ENCODE results near the gene SLC6A12.

The SLC6A12 gene

GRCh38 chr12:168763-169525 lies 45.0 kb downstream of the SLC6A12 start:
- no peak for TF ChIP-seq CTCF (IDR thresholded peaks at IDR 0.05; ENCODE audit: low read depth, low read length, missing control alignments)
- DNase-seq (ENCODE audit: extremely low read depth, low read depth) = no peak
- no peak overlapping the region for H3K4me3 ChIP-seq (replicated peaks; ENCODE audit: low read depth, low read length)

GRCh38 chr12:167959-168600 lies 45.9 kb downstream of the SLC6A12 start:
- H3K4me3 ChIP-seq (replicated peaks; ENCODE audit: low read depth, low read length) = no peak overlapping the region
- DNase-seq (ENCODE audit: extremely low read depth, low read depth) = no peak
- no peak for TF ChIP-seq CTCF (IDR thresholded peaks at IDR 0.05; ENCODE audit: low read depth, low read length, missing control alignments)

- no peak for DNase-seq (ENCODE audit: extremely low read depth, low read depth)
- H3K4me3 ChIP-seq (replicated peaks; ENCODE audit: low read depth, low read length) = no peak overlapping the region
- TF ChIP-seq CTCF (IDR thresholded peaks at IDR 0.05; ENCODE audit: low read depth, low read length, missing control alignments) = no peak
These were observed 47.4 kb downstream of the SLC6A12 start for GRCh38 chr12:166425-167075.

- no peak for DNase-seq (ENCODE audit: extremely low read depth, low read depth)
- no peak overlapping the region for H3K4me3 ChIP-seq (replicated peaks; ENCODE audit: low read depth, low read length)
- no peak for TF ChIP-seq CTCF (IDR thresholded peaks at IDR 0.05; ENCODE audit: low read depth, low read length, missing control alignments)
These were observed 48.0 kb downstream of the SLC6A12 start for GRCh38 chr12:165862-166368.

- H3K4me3 ChIP-seq (replicated peaks; ENCODE audit: low read depth, low read length) = no peak overlapping the region
- no peak for TF ChIP-seq CTCF (IDR thresholded peaks at IDR 0.05; ENCODE audit: low read depth, low read length, missing control alignments)
- DNase-seq (ENCODE audit: extremely low read depth, low read depth) = no peak
These were observed 49.8 kb downstream of the SLC6A12 start for GRCh38 chr12:164207-164606.

- TF ChIP-seq CTCF (IDR thresholded peaks at IDR 0.05; ENCODE audit: low read depth, low read length, missing control alignments) = no peak
- no peak overlapping the region for H3K4me3 ChIP-seq (replicated peaks; ENCODE audit: low read depth, low read length)
- DNase-seq (ENCODE audit: extremely low read depth, low read depth) = no peak
These were observed 50.5 kb downstream of the SLC6A12 start for GRCh38 chr12:163406-163986.
